GM12891 (cell line): Measurements from ENCODE around the gene EBF3.

Source experiments
- POLR2A ChIP-seq: IDR thresholded peaks from 2 replicates; pipeline ENCODE4 v1.6.1; 2011; ENCODE audit warnings: low read depth, low read length, control low read depth
- SPI1 ChIP-seq: IDR thresholded peaks from 2 replicates; pipeline ENCODE4 v1.6.1; 2011; ENCODE audit warnings: low read depth, low read length, control low read depth
- TAF1 ChIP-seq: IDR thresholded peaks from 2 replicates; pipeline ENCODE4 v1.6.1; 2011; ENCODE audit warnings: low read depth, low read length, control low read depth

DNA sequence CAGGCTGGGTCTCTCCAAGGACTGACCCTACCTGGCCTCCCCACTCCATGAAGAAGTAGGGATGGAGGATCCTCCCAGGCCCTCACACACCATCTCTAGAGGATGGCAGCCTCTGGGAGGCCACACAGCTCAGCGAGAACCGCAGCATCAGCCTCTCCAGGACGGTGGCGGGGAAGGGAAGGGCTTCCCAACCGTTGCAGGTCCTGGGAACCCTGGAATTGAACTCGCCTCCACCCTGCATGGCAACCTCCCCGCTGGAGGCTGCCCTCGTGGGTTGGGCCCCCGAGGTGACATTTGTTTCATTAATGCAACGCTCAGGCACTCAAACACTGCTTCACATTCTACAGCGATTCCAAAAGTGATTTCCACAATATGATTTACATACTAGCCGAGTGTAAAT, 58.5 kb downstream of the EBF3 start:
- TF ChIP-seq TAF1 (no peak), SPI1 (no peak), POLR2A (no peak)
